Stimulated activated naive CD8-positive, alpha-beta T cell treated with anti-CD3 and anti-CD28 coated beads, Interleukin-15, Interleukin-2, amounts not matched to agents 100 U/mL and 50 U/mL, for 24 hours (primary cell): Measurements from ENCODE around the gene FXR1.
A peak's percentile ranks its signal among the peaks of the same experiment; 100 is the strongest.

ENCODE experiments used
- ATAC-seq: fragments of 150-1000 bp; cut with Tn5 transposase; one replicate; pipeline ENCODE4 v1.10.0; 2021
- DNase-seq: peaks from one replicate; pipeline ENCODE4 v3.0.0; 2021

FXR1 gene

GRCh38 chr3:181008796-181009195, 96.3 kb downstream of the FXR1 start:
- DNase-seq (no peak), ATAC-seq (no peak)

- ATAC-seq = peak; percentile 79
These were observed 96.8 kb downstream of the FXR1 start for GRCh38 chr3:181009225-181009624.

GRCh38 chr3:181017690-181018089, 105.2 kb downstream of the FXR1 start:
- ATAC-seq = no peak

More at GRCh38 chr3:181009225-181009624, 96.8 kb downstream of the FXR1 start:
- DNase-seq = peak; percentile 27

GRCh38 chr3:181025204-181025603, 112.7 kb downstream of the FXR1 start:
- ATAC-seq = no peak
- DNase-seq = no peak

More at GRCh38 chr3:181017690-181018089, 105.2 kb downstream of the FXR1 start:
- no peak for DNase-seq

- DNase-seq = no peak
- no peak for ATAC-seq
These were observed 118.5 kb downstream of the FXR1 start for GRCh38 chr3:181030948-181031347.
